HG02571 (cell line): Measurements from ENCODE around the gene KCNC4.

Experiments
- ATAC-seq: cut with Tn5 transposase; IDR thresholded peaks from one replicate; pipeline ENCODE4 v1.9.1; 2021; ENCODE audit warnings: mild to moderate bottlenecking, moderate library complexity; ENCODE audit not compliant: unreplicated experiment

KCNC4 gene

DNA sequence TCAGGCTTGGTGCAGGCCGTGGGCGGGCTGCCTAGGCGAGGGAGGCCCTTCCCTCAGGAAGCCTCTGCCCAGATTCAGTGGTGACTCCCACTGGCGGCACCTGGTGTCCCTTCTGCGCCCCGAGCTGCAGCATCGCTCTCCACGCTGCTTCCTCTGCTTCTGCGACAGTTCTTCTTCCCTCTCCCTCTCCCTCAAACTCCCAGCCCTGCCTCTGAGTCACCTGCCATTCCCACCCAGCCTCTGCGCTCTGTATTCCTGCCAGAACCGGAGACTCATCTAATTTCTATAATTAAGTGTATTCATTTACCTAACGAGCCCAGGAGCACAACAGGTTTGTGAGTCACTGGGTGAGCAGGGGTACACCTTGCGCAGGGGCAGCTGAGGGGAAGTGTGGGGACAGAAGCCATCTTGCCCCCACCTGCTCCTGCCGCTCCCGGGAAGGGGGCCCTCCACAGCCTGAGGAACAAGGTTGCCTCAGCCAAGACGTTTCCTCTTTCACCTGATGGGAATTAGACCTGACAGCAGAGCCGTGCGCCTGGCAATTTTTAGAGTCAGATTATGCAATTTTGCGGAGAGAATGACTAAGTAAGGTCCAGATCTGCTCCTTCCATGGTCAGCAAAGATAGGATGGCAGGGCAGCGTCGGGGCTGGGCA is 19.4 kb downstream of the KCNC4 start:
- no peak for ATAC-seq

DNA sequence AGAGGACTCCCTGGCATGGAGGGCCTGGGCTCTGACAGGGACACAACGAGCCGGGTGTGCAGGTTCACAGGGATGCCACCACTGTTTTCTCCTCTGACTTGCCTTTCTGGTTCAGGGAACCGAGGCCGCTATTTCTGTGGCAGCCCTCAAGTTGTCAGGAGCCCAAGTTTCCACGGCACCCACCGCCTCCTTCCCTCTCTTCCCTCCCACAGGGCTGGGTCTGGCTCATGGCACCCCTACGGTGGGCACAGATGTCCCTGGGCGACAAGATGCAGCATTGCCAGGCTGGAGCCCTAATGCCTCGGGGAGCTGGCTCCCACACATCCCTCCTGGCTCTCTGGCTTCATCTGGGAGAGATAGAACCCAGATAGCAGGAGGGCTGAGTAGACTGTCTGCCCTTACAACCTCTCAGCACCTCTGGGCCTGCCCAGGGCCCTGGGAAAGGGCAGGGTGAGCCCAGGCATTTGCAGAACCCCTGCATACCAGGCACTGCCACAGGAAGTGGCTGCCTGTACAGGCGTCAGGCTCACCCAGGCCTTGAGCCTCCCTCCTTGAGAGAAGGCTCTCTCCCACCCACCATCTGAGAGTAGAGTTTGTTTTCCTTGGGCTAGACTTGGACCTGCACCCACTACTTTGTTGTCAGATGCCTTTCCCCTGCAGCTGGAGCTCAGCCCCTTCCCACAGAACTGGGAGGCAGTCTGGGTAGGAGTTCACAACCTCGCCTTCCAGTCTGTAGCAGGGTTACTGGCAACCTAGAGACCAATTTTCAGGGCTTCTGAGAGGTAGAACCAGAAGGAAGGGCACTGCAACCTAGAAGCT is 20.5 kb downstream of the KCNC4 start:
- no peak for ATAC-seq

DNA sequence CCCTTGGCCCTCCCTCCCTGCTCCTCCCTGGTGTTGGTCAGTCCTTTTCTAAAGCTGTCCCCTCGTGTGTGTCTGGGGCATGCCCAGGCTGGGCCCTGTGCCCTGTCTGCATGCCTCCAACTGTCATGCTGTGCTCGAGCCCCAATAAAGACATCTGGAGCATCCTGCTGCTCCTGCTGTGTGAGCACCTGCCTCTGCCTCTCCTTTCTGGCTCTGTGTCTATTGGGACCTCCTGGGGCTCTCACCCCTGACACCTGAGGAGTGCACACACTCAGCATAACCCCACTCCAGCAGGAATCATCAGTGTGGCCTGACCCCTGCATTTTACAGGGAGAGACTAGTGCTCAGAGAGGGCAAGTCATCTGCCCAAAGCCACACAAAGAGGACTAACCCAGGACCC is 23.7 kb downstream of the KCNC4 start:
- ATAC-seq, result no peak

DNA sequence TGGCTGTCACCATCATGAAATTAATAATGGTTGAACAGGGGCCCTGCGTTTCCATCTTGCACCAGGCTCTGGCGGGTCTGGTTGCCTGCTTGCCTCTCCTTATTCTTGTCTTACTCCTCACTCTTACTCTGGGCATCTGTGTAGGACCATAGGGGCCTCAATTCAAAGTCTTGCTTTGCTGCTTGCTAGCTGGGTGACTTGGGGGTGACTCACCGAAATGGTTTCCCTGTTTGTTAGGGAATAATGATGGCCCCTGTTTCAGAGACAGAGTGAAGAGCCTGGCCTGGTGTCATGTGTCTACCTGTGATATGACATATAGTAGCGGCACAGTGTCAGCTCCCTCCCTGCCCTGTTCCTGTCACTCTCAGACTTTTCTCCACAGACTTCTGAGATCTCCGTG is 24.6 kb downstream of the KCNC4 start:
- no peak for ATAC-seq

DNA sequence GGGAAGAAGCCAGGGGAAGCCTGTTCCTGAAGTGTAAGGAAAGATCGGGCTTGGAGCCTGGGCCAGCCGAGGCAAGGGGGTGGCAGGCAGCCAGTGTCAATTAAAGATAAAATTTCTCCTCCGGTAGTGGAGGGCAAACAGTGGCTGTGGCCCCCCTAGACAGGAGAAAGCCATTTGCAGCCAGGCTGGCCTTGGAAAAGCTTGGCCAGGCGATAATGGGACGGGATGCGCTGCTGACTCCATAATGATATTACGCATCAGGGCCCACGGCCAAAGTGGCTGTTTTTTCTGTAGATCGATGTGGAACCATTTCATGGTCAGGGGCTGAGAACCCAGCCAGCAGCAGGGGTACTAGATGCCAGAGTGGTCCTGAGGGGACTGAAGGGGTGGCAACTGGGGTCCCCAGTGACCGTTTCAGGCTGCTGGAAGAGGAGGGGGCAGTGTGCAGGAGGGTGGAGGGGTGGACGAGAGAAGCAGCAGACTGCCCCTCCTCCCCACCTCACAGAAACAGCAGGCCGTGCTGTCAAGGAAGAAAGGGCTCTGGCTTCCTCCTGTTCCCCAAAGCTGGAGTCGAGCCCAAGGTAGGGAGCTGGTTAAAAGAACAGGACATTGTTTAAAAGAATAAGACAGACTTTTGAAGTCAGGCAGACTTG is 25.2 kb downstream of the KCNC4 start:
- no peak for ATAC-seq

DNA sequence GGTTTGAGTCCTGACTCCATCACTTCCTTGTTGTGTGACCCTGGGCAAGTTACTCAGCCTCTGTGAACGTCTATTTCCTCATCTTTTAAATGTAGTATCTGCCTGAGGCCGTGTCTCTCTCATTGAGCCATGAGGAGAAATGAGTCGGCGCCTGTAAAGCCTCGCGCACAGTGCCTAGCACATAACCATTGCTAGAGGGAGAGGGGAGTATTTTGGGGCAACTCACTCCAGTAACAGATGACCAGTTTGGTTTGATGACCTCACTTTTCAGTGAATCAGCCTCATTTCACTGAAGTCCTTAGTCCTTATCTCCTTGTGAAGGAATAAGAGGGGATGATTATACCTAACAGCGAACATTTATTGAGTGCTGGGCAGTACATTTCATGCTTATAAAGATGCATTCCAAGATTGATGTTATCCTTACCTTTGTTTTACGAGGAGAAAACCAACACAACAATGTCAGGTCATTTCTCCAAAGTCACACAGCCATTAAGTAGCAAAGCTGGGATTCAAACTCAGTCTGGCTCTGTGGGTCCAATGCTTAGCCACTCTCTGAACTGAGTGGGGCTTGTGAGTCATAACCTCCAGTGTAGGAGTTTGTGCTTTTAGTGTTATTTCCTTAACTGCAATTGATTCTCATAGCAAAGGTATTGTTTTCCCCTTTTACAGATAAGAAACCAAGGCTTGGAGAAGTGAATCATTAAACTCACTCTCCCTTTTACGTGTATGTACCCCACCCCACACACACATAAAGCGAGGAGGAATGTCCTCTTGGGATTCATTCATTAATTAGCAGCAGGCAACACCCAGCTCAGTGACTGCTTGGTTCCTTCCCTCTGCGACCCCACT is 25.9 kb downstream of the KCNC4 start:
- no peak for ATAC-seq

DNA sequence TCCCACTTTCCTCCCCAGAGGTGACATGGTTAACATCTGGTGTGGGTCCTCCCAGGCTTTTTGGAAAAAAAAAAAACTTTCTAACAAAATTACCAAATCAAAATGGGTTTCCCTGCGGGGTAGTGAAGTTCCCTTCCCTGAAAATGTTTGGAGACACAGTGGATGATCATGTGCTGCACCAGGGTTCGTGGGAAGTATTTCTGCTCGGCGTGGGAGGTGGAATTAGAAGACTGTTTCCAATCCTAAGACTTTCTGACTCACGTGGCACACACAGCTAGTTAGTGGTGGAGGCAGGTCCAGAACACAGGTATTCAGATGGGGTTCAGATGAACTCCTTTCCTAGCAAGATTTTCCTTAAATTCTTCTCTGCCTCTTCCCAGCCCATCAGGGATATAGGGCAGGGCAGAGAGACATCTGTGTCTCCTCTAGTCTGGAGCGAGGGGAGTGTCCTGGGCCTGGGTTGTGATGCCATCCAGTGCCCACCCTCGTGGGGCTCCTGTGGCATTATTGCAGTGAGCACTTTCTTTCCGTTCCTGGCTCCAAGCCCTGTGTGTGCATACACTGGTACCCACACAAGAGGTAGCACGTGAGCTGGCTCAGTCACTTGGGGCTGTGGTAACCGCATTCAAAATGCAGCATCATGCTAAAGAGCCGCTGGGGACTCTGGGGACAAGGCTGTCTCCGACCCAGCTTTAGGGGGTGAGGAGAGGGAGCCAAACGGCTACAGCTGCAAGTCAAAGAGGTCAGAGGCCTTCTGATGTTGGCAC is 27.5 kb downstream of the KCNC4 start:
- ATAC-seq, result no peak

DNA sequence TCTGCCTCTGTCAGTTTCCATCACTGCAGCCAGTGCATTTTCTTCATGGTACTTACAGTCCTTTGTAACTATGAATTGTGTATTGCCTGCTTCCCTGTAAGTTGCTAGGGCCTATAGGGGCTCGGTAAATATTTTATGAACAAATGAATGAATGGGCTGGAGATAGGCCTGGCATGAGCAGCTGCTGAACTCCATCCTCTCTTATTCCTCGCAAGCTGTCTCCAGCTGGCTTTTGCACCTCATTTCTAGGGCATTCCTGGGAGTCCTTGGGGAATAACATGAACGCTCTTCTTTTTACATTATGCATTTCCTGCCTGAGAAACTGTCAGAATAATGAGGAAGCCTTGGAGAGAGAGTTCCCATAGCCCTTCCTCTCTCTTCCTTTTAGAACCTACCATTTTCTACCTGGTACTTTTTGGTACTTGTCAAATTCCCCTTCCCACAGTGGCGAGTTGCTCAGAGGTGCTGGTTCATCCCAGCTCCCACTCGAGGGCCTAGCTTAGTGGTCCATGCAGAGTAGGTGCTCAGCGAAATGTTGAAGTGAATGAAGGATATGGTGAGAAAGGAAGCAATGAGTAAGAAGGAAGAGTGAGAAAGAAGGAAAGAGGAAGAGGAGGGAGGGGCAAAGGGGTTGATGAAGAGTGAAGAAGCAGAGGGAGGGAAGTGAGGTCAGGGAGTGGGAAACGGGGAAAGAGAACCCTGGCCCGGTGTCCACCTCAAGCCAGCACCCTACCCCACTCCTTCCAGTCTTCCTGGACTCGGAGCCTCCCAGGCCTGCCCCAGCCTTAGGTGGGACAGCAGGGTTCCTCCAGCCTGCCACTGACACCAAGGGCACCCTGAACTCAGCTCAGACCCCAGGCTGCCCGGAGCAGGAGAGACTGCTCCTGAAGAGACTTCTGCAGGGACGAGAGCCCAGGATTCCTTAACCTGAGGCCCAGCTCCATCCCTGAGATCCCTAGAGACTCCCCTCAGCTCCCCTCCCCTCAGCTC is 29.6 kb downstream of the KCNC4 start:
- no peak for ATAC-seq

DNA sequence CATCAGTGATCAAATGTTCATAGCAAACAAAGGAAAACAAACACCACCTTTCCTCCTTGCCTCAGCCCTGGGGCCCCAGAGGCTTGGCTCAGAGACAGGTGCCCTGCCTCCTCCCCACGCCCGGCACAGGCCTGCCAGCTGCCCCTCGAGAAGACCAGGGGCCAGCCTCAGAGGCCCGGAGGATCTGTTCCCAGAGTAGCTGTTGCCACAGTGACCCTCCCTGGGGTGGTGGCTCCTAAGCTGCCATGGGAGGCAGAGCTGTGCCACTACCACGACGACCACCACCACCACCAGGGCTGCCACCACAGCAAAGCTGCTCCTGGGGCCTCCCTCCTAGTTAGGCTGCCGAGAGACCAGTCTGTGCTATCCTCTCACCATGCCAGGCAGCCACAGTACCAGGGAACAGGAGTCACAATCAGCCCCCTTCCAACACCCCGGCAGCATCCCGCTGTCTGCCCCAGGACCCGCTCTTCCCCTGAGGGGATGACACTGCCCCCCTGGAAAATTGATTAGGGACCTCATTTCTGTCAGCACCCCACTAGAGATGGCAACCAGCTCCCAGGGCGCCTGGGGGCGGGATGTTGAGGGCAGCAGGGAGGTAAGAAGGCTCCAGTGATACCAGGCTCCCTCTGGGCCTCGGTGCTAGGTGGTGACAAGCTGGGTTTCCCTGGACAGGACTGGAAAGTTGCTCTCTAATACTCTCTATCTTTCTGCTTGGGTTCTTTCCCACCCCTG is 30.5 kb downstream of the KCNC4 start:
- no peak for ATAC-seq

DNA sequence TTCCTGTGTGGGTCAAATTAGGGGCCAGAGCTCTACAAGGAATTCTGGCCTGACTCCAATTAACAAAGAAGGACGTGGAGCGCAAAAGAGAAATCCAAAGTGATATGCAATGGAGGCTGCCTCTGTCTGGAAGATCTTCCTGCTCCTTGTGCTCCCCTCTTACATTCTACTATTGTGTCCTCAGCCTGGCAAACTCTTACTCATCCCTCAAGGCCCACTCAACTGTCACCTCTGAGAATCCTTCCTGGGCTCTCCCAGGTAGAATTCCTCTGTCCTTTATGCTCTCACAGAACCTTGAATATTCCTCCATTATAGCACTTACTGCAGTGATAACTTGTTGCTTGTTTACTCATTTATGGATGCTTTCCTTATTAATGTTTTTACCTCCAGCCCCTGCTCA is 31.4 kb downstream of the KCNC4 start:
- ATAC-seq, result no peak

DNA sequence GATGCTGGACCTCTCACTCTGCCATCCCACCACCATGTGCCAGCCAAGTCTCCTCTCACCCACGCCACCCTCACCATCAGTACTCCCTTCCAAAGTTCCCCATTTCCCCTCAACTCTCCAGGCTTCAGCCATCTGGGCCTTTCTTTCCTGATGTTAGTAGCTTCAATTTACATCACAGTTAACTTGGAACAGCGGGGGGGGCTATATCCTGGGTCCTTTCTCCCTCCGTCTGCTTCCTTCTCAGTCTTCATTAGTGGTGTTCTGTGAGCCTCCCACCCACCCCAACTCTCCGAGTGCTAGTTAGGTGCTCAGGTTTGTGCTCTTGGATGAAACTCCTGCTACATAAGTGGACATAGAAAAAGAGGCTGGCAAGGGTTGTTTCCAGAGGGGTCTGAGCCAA is 31.9 kb downstream of the KCNC4 start:
- no peak for ATAC-seq

DNA sequence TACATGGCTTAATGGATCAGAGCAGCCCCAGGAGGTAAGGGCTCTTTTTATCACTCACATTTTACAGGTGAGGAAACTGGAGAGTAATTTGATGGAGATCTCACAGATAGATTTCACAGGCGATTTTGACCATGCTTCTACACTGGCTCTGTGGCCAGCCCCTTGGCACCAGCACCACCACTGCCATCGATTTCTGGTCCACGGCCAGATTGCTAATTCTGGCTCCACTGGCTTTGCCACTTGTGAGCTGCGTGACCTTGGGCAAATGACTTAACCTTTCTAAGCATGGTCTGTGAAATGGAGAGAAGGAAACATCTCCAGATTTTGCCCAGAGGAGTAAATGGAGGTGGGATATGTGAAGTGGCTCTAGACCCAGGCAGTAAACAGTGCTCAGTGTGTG is 32.6 kb downstream of the KCNC4 start:
- ATAC-seq, result no peak

DNA sequence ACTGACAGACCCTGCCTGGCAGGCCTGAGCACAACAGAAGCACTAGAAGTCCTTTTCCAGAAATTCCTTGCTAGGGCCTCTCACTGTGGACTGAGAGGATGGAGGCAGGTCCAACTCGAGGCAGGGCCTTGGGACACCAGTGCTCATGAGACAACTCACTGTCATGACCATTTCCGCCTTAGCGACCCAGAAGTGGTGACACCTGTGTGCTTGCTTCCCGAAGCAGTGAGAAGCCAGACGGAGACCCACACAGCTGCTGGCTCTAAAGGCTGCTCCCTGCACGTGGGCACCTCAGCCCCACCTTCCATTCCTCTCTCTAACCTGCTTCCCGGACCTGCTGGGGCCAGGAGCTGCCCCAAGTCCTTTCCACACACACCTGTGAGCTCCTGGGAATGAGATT is 33.0 kb downstream of the KCNC4 start:
- no peak for ATAC-seq

DNA sequence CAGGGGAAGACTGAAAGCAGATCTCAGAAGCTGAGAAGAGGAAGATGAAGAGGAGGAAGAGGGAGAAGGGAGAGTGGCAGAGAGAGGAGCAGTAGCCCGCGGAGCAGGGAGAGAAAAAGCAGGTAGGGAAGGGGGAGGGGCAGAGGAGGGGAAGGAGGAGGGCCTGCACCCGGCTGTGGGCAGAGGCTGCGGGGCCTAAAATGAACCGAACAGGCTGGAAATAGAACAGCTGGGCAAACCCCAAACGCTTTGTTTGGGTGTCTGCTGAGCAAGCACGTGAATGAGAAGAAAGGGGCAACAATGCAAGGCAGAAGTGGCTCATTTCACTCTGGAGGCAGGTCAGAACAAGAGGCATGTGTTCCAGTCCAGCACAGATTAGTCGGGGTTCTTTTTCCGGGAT is 33.5 kb downstream of the KCNC4 start:
- peak; percentile 63 for ATAC-seq

DNA sequence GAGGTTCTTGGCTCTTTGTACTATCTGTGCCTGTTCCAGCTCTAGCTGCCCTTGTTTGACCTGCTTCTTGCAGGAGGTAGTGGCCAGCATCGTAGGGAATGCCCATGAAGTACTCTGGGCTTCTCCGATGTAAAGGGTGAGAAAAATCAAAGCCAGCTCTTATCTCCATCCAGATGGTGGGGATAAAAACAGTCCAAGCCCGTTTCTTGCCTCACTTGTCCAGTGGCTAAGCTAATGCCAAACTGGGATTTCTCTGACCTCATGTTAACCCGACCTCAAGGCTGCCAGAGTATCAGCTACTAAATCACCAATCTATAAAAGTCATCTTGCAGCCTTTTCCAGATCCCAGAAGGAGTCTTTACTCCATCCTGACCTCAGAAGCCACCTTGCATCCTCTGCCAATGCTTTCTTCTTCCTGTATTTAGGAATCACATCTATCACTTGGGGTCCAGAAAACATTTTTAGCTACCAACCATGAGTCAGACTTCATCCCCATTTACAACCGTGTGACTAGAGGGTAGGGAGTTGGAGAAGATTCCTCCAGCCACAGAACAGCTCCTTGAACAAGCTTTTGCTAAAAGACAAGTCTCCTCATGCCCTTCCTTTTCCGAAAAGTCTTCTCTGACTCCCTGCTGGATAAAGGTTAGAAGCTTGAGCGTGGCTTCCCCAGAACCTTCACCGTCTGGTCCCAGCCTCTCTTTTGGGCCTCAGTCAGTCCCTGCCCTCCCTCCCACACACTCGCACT is 35.9 kb downstream of the KCNC4 start:
- ATAC-seq, result no peak

DNA sequence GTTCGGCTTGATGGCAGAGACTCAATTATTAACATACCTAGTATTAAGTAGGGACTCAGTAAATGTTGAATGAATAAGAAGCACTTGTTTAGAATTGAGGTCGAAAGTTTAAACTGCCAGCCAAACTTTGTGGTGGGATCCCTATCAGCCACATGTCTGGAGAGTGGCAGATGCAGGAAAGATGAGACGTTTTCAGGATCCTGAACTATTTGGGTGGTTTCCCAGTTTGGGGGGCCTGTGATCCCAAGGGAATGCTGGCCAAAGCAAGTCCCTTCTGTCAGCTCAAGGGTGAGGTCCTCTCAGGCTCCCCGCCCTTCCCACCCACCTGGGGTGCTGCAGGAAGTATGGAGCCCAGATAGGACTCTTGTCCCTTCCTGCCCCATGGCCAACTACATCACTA is 38.6 kb downstream of the KCNC4 start:
- ATAC-seq, result no peak

DNA sequence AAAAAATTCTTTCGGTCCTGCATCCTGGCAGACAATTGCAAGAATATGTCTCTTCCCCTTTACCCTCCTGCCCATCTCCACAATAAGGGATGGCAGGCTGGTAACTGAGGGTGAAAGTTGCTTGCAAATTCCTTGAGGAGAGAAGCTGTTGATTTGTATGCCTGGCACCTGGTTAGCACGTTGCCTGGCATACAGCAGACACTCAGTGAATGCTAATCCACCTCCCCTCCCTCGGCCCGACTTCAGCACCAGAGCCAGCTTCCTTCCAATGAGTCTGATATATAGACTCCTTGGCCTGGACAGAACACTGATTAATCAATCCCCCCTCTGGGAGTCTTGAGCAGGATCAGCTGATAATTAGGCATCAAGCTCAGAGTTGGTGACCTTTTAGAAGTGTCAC is 39.1 kb downstream of the KCNC4 start:
- ATAC-seq, result no peak

DNA sequence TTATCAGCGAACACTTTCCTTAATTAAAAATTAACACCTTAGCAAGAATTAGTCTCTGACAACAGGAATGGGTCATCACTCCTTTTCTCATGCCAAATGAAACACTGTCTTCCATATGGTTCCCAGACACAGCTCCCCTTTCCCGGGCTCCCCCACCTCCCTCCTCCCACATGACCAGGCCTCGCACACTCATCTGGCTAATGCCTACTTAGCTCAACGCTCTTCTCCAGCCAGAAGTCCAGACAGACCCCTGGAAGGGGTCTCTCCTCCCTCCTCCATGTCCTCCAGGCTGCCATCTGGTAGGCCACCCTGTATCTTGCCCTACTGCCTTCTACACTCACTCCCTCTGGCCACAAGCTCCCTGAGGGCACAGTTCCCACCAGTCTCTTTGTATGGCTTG is 39.9 kb downstream of the KCNC4 start:
- ATAC-seq, result no peak
